Hepatocyte (in vitro differentiated cells): Measurements from ENCODE around the gene MSH3. TPM values are rescaled to one million over a fixed set of nuclear protein-coding genes. Genes with fewer than 3 reads are reported as not detected.
"Not testable (repeated sequence)": the region's sequence is repeated elsewhere in the genome, so short reads cannot be mapped to it uniquely, and the experiment has no call there.

Source experiments
- DNase-seq: peaks from one replicate; pipeline ENCODE4 v3.0.0-alpha.2; 2016; ENCODE audit warnings: low spot score
- H2AFZ ChIP-seq: fragments of 200-600 bp; sonication (generic); 2 replicates; pipeline ENCODE4 v1.6.0; 2016; ENCODE audit warnings: antibody characterized with exemption, mild to moderate bottlenecking
- H3K27ac ChIP-seq: fragments of 200-600 bp; sonication (generic); 2 replicates; pipeline ENCODE4 v1.5.1; 2016; ENCODE audit warnings: mild to moderate bottlenecking
- H3K27me3 ChIP-seq: fragments of 200-600 bp; sonication (generic); 2 replicates; pipeline ENCODE4 v1.6.1; 2016
- H3K36me3 ChIP-seq: fragments of 200-600 bp; sonication (generic); replicated peaks from 2 replicates; pipeline ENCODE4 v1.5.1; 2016; ENCODE audit warnings: low read depth; ENCODE audit not compliant: insufficient read depth
- H3K4me1 ChIP-seq: fragments of 200-600 bp; sonication (generic); 2 replicates; pipeline ENCODE4 v1.5.1; 2016; ENCODE audit warnings: mild to moderate bottlenecking, moderate library complexity; ENCODE audit not compliant: insufficient read depth
- H3K4me2 ChIP-seq: fragments of 200-600 bp; sonication (generic); 2 replicates; pipeline ENCODE4 v1.6.0; 2016
- H3K4me3 ChIP-seq: fragments of 200-600 bp; sonication (generic); 2 replicates; pipeline ENCODE4 v1.5.1; 2016; ENCODE audit warnings: mild to moderate bottlenecking
- H3K79me2 ChIP-seq: fragments of 200-600 bp; sonication (generic); 2 replicates; pipeline ENCODE4 v1.6.0; 2017; ENCODE audit warnings: mild to moderate bottlenecking
- H3K9me2 ChIP-seq: fragments of 200-600 bp; sonication (generic); replicated peaks from 2 replicates; pipeline ENCODE4 v1.6.0; 2017; ENCODE audit warnings: mild to moderate bottlenecking; ENCODE audit not compliant: insufficient read depth
- H3K9me3 ChIP-seq: fragments of 200-600 bp; sonication (generic); 2 replicates; pipeline ENCODE4 v1.5.1; 2016; ENCODE audit warnings: low read depth, mild to moderate bottlenecking
- H4K20me1 ChIP-seq: fragments of 200-600 bp; sonication (generic); 2 replicates; pipeline ENCODE4 v1.6.0; 2016; ENCODE audit warnings: mild to moderate bottlenecking; ENCODE audit not compliant: insufficient read depth, poor library complexity, severe bottlenecking
- EZH2 ChIP-seq: fragments of 200-600 bp; sonication (generic); IDR thresholded peaks from 2 replicates; pipeline ENCODE4 v1.6.1; 2016; ENCODE audit warnings: antibody characterized with exemption, mild to moderate bottlenecking, borderline replicate concordance
- EZH2phosphoT487 ChIP-seq: fragments of 200-600 bp; sonication (generic); IDR thresholded peaks from one replicate; pipeline ENCODE4 v1.6.1; 2018; ENCODE audit warnings: antibody characterized with exemption, mild to moderate bottlenecking, low read depth, moderate library complexity; ENCODE audit not compliant: unreplicated experiment, severe bottlenecking
- WGBS: methylation state at CpG from one replicate; pipeline ENCODE4 v1.1.6; 2016; ENCODE audit warnings: low lambda C conversion rate; ENCODE audit errors: missing lambda C conversion rate; 5-methylcytosine and 5-hydroxymethylcytosine counted together
- polyA plus RNA-seq: library from polyadenylated mRNA; unstranded; fragments of >200 nt; fragmentation: Nextera tagmentation; extraction: Ambion mirVana; gene quantifications from 2 replicates; pipeline ENCODE4 v1.2.1, GENCODE V29; 2016
- total RNA-seq: library from RNA; depleted of rRNA; stranded (reverse); fragments of >200 nt; gene quantifications from 2 replicates; pipeline ENCODE4 v1.2.3, GENCODE V29; 2014
- TF ChIP-seq, protein P1 (sequence below): fragments of 200-600 bp; sonication (generic); IDR thresholded peaks from 2 replicates; pipeline ENCODE4 v1.5.1; 2016; ENCODE audit warnings: antibody characterized with exemption, mild to moderate bottlenecking; ENCODE audit not compliant: poor library complexity

The MSH3 gene
- total and polyA plus RNA-seq, 2 experiments from 2014 or later, result 8.1 to 13.2 TPM

DNA sequence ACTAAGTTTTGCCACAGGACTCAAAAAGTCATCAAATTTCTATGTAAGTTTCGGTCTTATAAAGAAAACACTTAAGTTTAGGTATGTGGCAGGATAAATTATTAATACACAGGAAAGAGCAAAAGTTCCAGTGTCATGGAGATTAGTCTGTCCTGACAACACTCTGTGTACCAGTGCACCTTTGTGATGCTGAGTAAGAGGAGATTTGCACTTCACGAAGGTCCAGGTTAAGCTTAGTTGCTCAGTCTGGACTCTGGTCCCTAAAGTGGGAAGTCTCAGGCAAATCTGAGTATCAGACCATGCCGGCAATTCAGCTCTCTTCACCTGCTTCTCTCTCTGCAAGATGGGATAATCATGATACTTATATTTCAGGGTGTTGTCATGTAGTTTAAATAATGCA, 166.2 kb downstream of the MSH3 start:
- H3K36me3 ChIP-seq, result no peaks in the 10 kb centered on the region
- no peaks in the 10 kb centered on the region for H3K27me3 ChIP-seq
- no peaks in the 10 kb centered on the region for H3K4me1 ChIP-seq
- H3K4me3 ChIP-seq, result no peak overlapping the region
- H3K9me2 ChIP-seq, result no peaks in the 10 kb centered on the region
- TF ChIP-seq EZH2phosphoT487 (no peak), EZH2 (no peak)
- TF ChIP-seq, protein P1, sequence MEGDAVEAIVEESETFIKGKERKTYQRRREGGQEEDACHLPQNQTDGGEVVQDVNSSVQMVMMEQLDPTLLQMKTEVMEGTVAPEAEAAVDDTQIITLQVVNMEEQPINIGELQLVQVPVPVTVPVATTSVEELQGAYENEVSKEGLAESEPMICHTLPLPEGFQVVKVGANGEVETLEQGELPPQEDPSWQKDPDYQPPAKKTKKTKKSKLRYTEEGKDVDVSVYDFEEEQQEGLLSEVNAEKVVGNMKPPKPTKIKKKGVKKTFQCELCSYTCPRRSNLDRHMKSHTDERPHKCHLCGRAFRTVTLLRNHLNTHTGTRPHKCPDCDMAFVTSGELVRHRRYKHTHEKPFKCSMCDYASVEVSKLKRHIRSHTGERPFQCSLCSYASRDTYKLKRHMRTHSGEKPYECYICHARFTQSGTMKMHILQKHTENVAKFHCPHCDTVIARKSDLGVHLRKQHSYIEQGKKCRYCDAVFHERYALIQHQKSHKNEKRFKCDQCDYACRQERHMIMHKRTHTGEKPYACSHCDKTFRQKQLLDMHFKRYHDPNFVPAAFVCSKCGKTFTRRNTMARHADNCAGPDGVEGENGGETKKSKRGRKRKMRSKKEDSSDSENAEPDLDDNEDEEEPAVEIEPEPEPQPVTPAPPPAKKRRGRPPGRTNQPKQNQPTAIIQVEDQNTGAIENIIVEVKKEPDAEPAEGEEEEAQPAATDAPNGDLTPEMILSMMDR, result no peak
- no peak overlapping the region for H2AFZ ChIP-seq
- no peaks in the 10 kb centered on the region for H3K79me2 ChIP-seq
- H4K20me1 ChIP-seq, result no peaks in the 10 kb centered on the region
- no peak overlapping the region for H3K4me2 ChIP-seq
- WGBS, result 86% methylated on average over 3 of the region's 3 CpGs
- no peaks in the 10 kb centered on the region for H3K9me3 ChIP-seq
- DNase-seq, result no peak
- no peak overlapping the region for H3K27ac ChIP-seq

DNA sequence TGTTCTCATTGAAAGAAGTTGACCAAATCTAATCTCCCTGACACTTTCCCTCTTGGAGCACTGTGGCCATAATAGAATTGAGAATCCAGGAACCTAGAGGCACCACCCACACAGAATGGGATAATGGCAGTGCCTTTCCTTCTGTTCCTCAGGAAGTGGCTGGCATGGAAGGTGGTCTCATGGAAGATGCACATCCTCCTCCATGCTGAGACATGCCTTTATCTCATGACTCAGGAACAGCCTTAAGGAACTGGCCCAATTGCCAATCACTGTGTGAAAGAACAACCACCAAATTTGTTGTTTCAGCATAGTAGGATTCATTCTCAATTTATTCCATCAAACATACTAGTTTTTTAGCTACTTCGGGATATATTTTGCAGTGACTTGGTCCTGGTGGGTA, 168.2 kb downstream of the MSH3 start:
- Histone ChIP-seq H4K20me1 (no peaks in the 10 kb centered on the region), H3K4me3 (no peak overlapping the region), H3K9me2 (no peaks in the 10 kb centered on the region), H3K36me3 (no peaks in the 10 kb centered on the region), H3K27me3 (no peaks in the 10 kb centered on the region), H3K4me1 (no peaks in the 10 kb centered on the region), H3K9me3 (no peaks in the 10 kb centered on the region), H2AFZ (no peak overlapping the region), H3K27ac (no peak overlapping the region), H3K79me2 (no peaks in the 10 kb centered on the region), H3K4me2 (no peak overlapping the region)
- WGBS, result 96% methylated on average over 1 of the region's 1 CpG
- no peak for DNase-seq
- TF ChIP-seq, protein P1, result no peak
- no peak for TF ChIP-seq EZH2
- no peak for TF ChIP-seq EZH2phosphoT487

DNA sequence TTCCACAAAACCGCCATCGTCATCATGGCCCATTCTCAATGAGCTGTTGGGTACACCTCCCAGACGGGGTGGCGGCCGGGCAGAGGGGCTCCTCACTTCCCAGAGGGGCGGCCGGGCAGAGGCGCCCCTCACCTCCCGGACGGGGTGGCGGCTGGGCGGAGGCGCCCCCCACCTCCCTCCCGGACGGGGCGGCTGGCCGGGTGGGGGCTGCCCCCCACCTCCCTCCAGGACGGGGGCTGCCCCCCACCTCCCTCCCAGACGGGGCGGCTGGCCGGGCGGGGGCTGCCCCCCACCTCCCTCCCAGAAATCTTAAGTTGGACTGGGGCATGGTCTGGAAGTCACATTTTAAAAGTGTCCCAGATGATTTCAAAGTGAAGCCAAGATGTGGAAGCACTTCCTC, 169.7 kb downstream of the MSH3 start:
- H3K36me3 ChIP-seq, H3K27ac ChIP-seq, H3K4me1 ChIP-seq, DNase-seq, H3K4me3 ChIP-seq, H3K4me2 ChIP-seq, H3K27me3 ChIP-seq, H3K79me2 ChIP-seq, H3K9me3 ChIP-seq, H3K9me2 ChIP-seq, H2AFZ ChIP-seq, H4K20me1 ChIP-seq: not testable (repeated sequence)
- WGBS, result 100% methylated on average over 3 of the region's 22 CpGs

DNA sequence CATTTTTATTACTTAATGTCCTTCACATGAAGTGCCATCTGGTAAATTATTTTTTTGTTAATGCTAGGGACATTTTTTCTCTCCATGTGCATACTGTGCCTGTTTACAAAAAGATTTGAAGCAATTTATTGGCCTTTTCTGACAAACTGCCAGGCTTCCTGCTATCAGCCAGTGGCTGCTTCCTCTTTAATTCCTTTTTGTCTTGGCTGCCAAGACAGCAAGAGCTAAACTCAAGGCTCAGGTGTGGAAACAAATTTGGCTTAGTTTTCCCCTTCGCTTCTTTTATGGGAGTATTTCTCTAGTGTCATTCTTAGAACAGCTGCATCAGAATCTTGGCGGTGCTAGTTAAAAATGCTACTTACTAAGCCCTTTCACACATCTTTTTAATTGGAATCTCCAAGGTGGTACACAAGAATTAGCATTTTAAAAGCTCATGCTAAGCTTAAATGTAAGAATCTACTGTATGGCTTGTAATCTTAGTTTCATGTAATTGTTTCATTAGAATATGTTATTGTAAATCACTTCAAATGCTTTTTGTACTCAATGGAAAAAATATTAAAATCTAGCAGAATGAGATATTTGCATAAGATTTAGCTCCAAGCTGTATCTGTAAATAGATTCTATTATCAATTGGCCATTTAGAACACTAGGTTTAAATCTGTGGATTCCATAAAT, 171.5 kb downstream of the MSH3 start:
- no peak for DNase-seq
- WGBS, result 85% methylated on average over 2 of the region's 2 CpGs
- no peaks in the 10 kb centered on the region for H3K9me2 ChIP-seq

More for the DNA sequence above, 171.5 kb downstream of the MSH3 start:
- Histone ChIP-seq H3K36me3 (no peaks in the 10 kb centered on the region), H3K4me1 (no peaks in the 10 kb centered on the region), H3K27ac (no peak overlapping the region), H3K4me3 (no peak overlapping the region), H2AFZ (no peak overlapping the region), H3K9me3 (peaks cover 7% of the 10 kb centered on the region), H4K20me1 (no peaks in the 10 kb centered on the region), H3K27me3 (no peaks in the 10 kb centered on the region), H3K79me2 (no peaks in the 10 kb centered on the region), H3K4me2 (no peak overlapping the region)
- TF ChIP-seq, protein P1, result no peak
- TF ChIP-seq EZH2phosphoT487, result no peak
- TF ChIP-seq EZH2, result no peak
